Mammary epithelial cell (primary cell): ENCODE measurements around the gene SLC35B1.

ENCODE experiments used
- CTCF ChIP-seq, 2 donors: IDR thresholded peaks in 1 of 2; conservative IDR thresholded peaks in 1 of 2; 2 replicates each; pipeline ENCODE4 v1.5.1; 2011 to 2012; ENCODE audit warnings: inconsistent platforms in 2 of 2, low read length in 2 of 2, mild to moderate bottlenecking in 2 of 2, control low read depth in 1 of 2, low read depth in 1 of 2; ENCODE audit not compliant: insufficient read depth in 1 of 2; ENCODE audit errors: extremely low read depth in 1 of 2
- EZH2 ChIP-seq: IDR thresholded peaks from 2 replicates; pipeline ENCODE4 v1.6.1; 2012; ENCODE audit warnings: low read length, inconsistent platforms, borderline replicate concordance

- no peak for TF ChIP-seq EZH2
- TF ChIP-seq CTCF (conservative IDR thresholded peaks at IDR 0.05 in 1 of 2, IDR thresholded peaks at IDR 0.05 in 1 of 2; ENCODE audit: extremely low read depth in 1 of 2, insufficient read depth in 1 of 2, low read depth in 1 of 2, low read length in 2 of 2): no peak
Measured at GRCh38 chr17:49717371-49717861, 9.7 kb upstream of the SLC35B1 start.
